ENCODE results near the gene NIPSNAP2.

NIPSNAP2 gene

DNA sequence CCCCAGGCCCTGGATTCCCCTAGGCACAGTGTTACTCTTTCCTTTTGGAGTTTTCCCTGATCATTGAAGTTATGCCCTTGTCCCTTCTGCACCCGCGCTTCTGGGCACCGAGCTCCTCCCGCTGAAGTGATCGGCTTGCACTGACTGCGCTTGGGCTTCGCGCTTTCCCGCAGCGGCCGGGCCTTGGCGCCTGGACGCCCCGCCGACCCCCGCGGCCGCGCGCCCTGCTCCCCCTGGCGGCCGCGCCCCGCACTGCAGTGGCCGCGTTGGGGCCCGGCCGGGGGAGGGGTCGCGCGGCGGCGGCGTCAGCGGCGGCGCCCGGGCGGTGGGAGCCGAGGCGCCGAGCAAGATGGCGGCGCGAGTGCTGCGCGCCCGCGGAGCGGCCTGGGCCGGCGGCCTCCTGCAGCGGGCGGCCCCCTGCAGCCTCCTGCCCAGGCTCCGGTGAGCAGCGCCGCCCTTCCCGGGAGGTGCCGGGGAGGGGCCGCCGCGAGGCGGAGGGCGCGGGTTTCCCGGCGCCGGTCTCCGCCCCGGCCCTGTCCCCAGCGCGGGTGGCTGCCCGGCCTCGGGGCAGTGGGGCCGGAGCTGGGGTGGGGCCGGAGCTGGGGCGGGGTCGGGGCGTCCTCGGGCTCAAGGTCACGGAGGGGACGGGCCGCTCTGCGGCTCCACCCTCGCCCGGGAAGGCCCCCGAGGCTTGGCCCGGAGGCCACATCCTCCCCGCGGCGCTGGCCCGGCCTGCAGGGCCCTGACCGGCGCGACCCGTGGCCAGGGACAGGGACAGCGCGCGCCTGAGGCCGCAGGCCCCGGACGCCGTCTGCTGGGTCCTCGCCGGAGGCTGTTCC, at the start of gene NIPSNAP2:
NIPSNAP2 (plus strand) TSS at position 325 of the 839 bp plus-strand sequence; CDS start at position 350, 25 bp downstream.
- peak; percentile 66 for DNase-seq (ENCODE audit: low spot score)

DNA sequence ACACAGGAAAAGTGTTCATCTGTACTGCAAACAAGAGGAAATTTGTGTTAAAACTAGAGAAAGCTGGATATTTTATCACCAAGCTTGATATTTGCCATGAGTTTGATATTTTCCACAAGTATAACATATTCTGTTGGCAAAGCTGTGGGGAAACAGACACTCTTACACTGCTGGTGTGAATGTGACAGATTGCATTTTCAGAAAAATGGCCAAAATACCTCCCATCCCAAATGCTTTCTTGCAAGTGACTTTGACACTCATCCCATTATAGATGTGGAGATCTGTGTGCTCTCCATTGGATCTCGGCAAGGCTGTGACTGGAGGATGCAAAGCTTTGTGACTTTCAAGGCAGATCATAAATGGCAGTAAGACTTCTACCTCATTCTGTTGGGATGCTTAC, 46.6 kb upstream of the NIPSNAP2 start:
- no peak for DNase-seq (ENCODE audit: low spot score)

DNA sequence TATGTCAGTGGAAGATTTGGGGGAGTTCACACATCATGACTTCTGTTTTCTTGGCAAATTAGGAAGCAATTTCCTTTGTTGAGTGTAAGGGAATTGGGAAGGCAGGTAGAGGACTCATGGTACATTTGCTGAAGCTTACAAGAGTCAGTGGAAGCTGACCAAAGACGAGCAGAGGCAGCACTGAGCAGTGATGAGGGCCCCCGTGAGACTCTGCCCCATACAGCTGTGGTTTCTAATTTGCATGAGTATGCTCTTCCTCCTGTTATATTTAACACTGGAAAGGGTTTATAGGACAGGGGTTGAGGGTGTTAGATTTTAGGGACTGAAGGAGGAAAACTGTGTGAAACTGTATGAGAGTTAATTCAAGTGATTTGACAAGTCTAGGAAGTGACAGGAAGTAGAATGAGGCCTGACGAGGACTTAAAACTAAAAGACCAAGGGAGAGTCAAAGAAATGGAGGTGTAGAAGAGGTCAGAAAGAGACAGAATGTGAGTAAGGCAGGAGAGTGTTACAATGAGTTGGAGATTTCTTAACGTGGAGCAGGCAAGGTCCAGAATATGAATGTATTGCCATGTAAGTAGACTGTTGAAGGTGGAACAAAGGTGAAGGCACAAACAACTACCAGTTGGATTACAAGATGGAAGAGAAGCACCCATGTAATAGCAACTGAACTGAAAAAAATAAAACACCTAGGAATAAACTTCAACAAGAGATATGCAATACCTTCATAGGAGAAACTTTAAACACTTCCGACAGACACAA, 36.2 kb upstream of the NIPSNAP2 start:
- no peak for DNase-seq (ENCODE audit: low spot score)

DNA sequence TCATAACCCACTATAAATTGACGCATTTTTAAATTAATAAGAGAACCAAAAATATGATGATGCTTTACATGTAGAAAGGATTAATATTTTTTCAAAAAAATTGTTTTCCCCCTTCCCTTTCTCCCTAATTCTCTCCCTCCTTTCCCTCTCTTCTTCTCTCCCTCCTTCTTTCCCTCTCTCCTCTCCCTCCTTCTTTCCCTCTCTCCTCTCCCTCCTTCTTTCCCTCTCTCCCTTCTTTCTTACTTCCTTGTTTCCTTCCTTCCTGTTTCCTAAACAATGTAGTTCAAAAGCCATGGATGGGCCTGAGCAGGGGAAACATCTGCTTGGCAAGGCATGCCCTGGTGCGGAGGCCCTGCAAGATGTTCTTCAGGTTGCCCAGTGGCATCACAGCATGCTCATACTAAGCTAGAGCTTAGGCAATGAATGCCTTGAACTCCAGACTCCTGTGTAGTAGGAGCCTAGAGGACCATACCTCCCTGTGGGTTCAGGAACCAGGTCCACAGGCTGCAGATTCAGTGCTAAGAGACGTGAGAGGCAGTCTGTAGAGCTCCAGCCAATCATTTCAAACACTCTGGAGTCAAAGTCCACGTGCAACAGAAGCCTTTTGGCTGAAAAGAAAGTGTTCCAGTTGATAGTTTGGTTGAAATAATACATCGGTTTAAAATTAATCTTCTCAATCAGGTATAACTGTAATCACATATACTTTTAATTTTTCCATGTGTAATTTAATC, 32.8 kb upstream of the NIPSNAP2 start:
- DNase-seq (ENCODE audit: low spot score), result no peak

- no peak for DNase-seq (ENCODE audit: low spot score)
Observed at GRCh38 chr7:55939514-55940123, 24.8 kb upstream of the NIPSNAP2 start.

DNA sequence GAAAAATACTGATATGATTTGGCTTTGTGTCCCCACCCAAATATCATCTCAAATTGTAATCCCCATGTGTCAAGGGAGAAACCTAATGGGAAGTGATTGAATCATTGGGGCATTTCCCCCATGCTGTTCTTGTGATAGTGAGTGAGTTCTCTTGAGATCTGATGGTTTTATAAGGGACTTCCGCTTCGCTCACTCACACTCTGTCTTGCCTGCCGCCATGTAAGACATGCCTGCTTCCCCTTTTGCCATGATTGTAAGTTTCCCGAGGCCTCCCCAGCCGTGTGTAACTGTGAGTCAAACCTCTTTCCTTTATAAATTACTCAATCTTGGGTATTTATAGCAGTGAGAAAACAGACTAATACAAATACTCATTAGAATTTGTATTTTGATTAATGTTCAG, 17.8 kb upstream of the NIPSNAP2 start:
- no peak for DNase-seq (ENCODE audit: low spot score)

DNA sequence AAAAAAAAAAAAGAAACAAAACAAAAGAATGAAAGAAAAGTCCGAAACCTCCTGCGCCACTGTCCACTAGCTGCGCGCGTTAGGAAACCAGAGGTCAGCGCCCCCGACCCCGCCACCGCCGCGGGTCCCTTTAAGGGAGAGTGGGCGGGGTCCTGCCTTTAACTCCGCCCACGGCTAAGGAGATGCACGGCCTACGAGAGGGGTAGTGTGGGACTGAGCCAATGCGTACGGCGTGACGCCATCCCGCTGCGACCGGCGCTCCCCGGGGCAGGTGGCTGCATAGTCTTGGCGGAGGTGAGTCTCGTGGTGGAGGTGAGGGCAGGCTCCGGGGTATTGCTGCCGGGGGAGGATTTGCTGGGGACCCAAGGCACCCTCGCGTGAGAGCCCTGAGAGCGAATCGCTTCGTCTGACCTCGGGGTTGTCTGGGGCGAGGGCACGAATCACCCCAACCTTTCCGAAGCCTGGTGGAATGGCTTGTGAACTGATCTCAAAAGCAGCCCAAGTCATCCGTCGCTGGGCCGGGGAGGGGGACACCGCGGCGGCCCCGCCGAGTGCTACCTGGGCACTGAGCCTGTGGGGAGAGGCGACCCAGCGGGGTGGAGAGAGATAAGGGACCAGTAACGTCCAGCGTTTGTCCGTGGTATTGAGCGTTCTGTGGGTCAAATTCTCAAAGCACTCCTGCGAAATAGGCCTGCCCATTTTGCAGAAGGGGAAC, 12.6 kb upstream of the NIPSNAP2 start, which contains the start of gene MRPS17:
MRPS17 (plus strand) TSS at position 241 of the 715 bp plus-strand sequence. CDS start 1,319 bp downstream, outside the sequence.
- DNase-seq (ENCODE audit: low spot score), result peak; percentile 93

DNA sequence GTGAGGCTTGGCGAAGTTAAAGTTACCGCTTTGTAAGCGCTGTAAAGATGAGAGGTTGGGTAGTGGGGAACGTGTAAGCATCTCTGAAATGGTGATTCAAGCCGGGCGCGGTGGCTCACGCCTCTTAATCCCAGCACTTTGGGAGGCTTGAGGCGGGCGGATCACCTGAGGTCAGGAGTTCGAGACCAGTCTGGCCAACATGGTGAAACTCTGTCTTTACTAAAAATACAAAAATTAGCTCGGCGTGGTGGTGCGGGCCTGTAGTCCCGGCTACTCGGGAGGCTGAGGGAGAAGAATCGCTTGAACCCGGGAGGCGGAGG, 12.1 kb upstream of the NIPSNAP2 start:
- peak; percentile 59 for DNase-seq (ENCODE audit: low spot score)

DNA sequence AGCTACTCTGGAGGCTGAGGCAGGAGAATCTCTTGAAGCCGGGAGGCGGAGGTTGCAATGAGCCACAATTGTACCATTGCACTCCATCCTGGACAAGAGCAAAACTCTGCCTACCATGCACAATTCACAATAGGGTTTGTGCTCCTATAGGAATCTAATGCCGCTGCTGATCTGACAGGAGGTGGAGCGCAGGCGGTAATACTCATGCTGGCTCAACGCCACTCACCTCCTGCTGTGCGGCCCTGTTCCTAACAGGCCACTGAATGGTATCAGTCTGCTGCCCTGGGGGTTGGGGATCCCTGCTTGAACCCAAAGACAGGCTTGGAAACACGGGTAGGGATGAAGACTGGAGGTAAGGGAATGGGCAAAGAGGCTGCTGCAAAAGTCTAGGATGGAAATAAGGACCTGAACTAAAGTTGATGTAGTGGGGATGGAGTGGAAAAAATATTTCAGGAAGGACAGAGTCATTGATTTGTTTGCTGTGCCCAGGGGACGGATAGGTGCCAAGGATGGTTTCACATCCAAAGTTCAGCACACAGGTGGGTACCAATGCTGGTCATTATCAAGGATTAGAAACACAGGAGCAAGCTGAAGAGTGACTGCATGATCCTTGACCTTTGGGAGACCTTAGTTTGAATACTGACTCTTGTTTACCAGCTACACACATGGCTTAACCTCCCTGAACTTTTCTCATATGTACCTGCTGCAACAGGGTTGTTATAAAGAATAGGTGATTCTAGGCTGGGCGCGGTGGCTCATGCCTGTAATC, 10.5 kb upstream of the NIPSNAP2 start:
- DNase-seq (ENCODE audit: low spot score), result no peak

GRCh38 chr7:55957190-55957589, 7.2 kb upstream of the NIPSNAP2 start:
- no peak for DNase-seq (ENCODE audit: low spot score)

GRCh38 chr7:55962014-55962413, 2.4 kb upstream of the NIPSNAP2 start:
- DNase-seq (ENCODE audit: low spot score), result no peak

- DNase-seq (ENCODE audit: low spot score), result no peak
Observed at GRCh38 chr7:55963584-55964168, 709 bp upstream of the NIPSNAP2 start.

- no peak for DNase-seq (ENCODE audit: low spot score)
Observed at GRCh38 chr7:55965100-55965470, 700 bp downstream of the NIPSNAP2 start.

DNA sequence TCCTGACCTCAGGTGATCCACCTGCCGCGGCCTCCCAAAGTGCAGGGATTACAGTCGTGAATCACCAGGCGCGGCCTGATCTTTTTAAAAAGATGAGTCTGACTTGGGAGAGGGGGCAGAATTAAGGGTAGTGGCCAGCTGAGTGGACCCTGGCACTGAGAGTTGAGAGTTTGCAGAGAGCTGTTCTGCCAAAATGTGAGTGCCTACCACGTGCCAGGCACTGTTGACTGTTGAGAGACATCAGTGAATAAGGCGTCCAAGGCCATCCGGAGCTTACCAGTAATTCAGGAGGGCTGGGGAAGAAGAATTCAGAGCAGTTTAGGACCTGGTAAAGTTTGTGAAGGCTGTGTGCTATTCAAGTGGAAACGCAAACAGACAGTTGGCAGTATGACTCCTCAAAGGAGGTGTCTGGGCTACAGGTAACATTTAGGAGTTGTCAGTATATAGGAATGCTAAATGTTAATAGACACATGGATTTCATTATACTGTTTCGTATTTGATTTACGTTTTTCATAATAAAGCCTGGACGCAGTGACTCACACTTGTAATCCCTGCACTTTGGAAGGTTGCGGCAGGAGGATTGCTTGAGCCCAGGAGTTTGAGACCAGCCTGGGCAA, 1.5 kb downstream of the NIPSNAP2 start:
- DNase-seq (ENCODE audit: low spot score), result no peak

GRCh38 chr7:55966851-55967250, 2.5 kb downstream of the NIPSNAP2 start:
- DNase-seq (ENCODE audit: low spot score), result no peak

- no peak for DNase-seq (ENCODE audit: low spot score)
Observed at GRCh38 chr7:55969391-55969790, 5.0 kb downstream of the NIPSNAP2 start.

- DNase-seq (ENCODE audit: low spot score), result no peak
Observed at GRCh38 chr7:55970561-55970960, 6.2 kb downstream of the NIPSNAP2 start.

GRCh38 chr7:55970978-55971377, 6.6 kb downstream of the NIPSNAP2 start:
- DNase-seq (ENCODE audit: low spot score), result no peak

DNA sequence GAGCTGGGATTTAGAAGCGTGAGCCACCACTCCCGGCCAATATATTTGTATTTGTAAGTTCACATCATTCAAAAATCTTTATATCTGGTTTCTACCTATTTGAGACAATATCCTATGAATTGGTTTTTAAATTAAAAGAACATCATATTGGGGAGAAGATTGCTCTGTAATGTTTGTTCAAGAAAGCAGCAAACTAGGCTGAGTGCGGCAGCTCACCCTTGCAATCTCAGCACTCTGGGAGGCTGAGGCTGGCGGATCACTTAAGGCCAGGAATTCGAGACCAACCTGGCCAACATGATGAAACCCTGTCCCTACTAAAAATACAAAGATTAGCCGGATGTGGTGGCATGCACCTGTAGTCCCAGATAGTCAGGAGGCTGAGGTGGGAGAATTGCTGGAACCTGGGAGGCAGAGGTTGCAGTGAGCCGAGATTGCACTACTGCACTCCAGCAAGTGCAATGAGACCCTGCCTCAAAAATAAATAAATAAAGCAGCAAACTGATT, 9.4 kb downstream of the NIPSNAP2 start:
- DNase-seq (ENCODE audit: low spot score), result no peak

Data from RKO (cell line).